Activated naive CD4-positive, alpha-beta T cell treated with Interleukin-2 at 50 U/mL for 16 hours (primary cell): Measurements from ENCODE around the gene MAN2B2.
A peak's percentile ranks its signal among the peaks of the same experiment; 100 is the strongest.
"Not testable (repeated sequence)": the region's sequence is repeated elsewhere in the genome, so short reads cannot be mapped to it uniquely, and the experiment has no call there.

Experiments used
- DNase-seq: peaks from one replicate; pipeline ENCODE4 v3.0.0-alpha.2; 2020

Gene MAN2B2

GRCh38 chr4:6618386-6619115 is 43.6 kb downstream of the MAN2B2 start:
- DNase-seq, result no peak

- DNase-seq, result no peak
These were observed 44.1 kb downstream of the MAN2B2 start for GRCh38 chr4:6619116-6619465.

GRCh38 chr4:6619466-6620255 is 44.7 kb downstream of the MAN2B2 start:
- DNase-seq, result no peak

- DNase-seq, result no peak
These were observed 45.3 kb downstream of the MAN2B2 start for GRCh38 chr4:6620296-6620695.

- DNase-seq, result no peak
These were observed 46.0 kb downstream of the MAN2B2 start for GRCh38 chr4:6620891-6621555.

- no peak for DNase-seq
These were observed 46.6 kb downstream of the MAN2B2 start for GRCh38 chr4:6621556-6621927.

GRCh38 chr4:6622744-6623143 is 47.8 kb downstream of the MAN2B2 start:
- no peak for DNase-seq

GRCh38 chr4:6625256-6625655 is 50.3 kb downstream of the MAN2B2 start:
- DNase-seq, result no peak

- DNase-seq, result no peak
These were observed 51.1 kb downstream of the MAN2B2 start for GRCh38 chr4:6626066-6626465.

GRCh38 chr4:6627832-6628231 is 52.8 kb downstream of the MAN2B2 start:
- no peak for DNase-seq

GRCh38 chr4:6628484-6628883 is 53.5 kb downstream of the MAN2B2 start:
- not testable (repeated sequence) for DNase-seq

GRCh38 chr4:6632125-6632524 is 57.1 kb downstream of the MAN2B2 start:
- no peak for DNase-seq

GRCh38 chr4:6633091-6633906 is 58.3 kb downstream of the MAN2B2 start:
- DNase-seq, result no peak

GRCh38 chr4:6634746-6635145 is 59.8 kb downstream of the MAN2B2 start:
- no peak for DNase-seq

GRCh38 chr4:6639137-6639680 is 64.2 kb downstream of the MAN2B2 start:
- DNase-seq, result no peak

- peak; percentile 96 for DNase-seq
These were observed 65.5 kb downstream of the MAN2B2 start, which contains the start of gene MRFAP1 for GRCh38 chr4:6640292-6641163. TSS of gene MRFAP1 (plus strand) at chr4:6640685. CDS start at chr4:6640863, 178 bp downstream.

GRCh38 chr4:6641164-6641970 is 66.4 kb downstream of the MAN2B2 start:
- peak; percentile 56 for DNase-seq

- no peak for DNase-seq
These were observed 67.0 kb downstream of the MAN2B2 start for GRCh38 chr4:6641971-6642320.

- no peak for DNase-seq
These were observed 68.3 kb downstream of the MAN2B2 start for GRCh38 chr4:6643141-6643847.
